RWPE2 (cell line): Measurements from ENCODE around the gene PLA2G2F.

Experiments
- ATAC-seq: fragments of 200-7000 bp; cut with Tn5 transposase; 3 replicates; pipeline ENCODE4 v1.9.1; 2021; ENCODE audit warnings: low read depth
- DNase-seq: peaks from one replicate; pipeline ENCODE4 v3.0.0-alpha.2; 2020; ENCODE audit warnings: low spot score
- H3K27ac ChIP-seq: fragments of 450-650 bp; 2 replicates; pipeline ENCODE4 v1.5.1; 2017; ENCODE audit warnings: mild to moderate bottlenecking; ENCODE audit not compliant: poor library complexity, severe bottlenecking
- H3K27me3 ChIP-seq: fragments of 250-450 bp; sonication (Bioruptor Pico); 2 replicates; pipeline ENCODE4 v1.5.1; 2021; ENCODE audit warnings: mild to moderate bottlenecking, moderate library complexity; ENCODE audit not compliant: insufficient read depth, poor library complexity, severe bottlenecking
- H3K36me3 ChIP-seq: fragments of 250-450 bp; sonication (Bioruptor Pico); 2 replicates; pipeline ENCODE4 v1.5.1; 2020; ENCODE audit warnings: low read depth, mild to moderate bottlenecking, moderate library complexity
- H3K4me1 ChIP-seq: fragments of 250-450 bp; sonication (Bioruptor Pico); 2 replicates; pipeline ENCODE4 v1.5.1; 2021; ENCODE audit warnings: mild to moderate bottlenecking, moderate library complexity; ENCODE audit not compliant: insufficient read depth, poor library complexity, severe bottlenecking
- H3K4me3 ChIP-seq: fragments of 250-450 bp; sonication (Bioruptor Pico); 2 replicates; pipeline ENCODE4 v1.5.1; 2021; ENCODE audit warnings: mild to moderate bottlenecking, moderate library complexity; ENCODE audit not compliant: severe bottlenecking
- H3K9me3 ChIP-seq: fragments of 250-450 bp; sonication (Bioruptor Pico); 2 replicates; pipeline ENCODE4 v1.5.1; 2021; ENCODE audit warnings: mild to moderate bottlenecking, moderate library complexity; ENCODE audit not compliant: severe bottlenecking
- TF ChIP-seq, protein P1 (sequence below): fragments of 450-650 bp; IDR thresholded peaks from one replicate; pipeline ENCODE4 v1.5.1; 2017; ENCODE audit warnings: mild to moderate bottlenecking, moderate library complexity; ENCODE audit not compliant: poor library complexity, severe bottlenecking

The PLA2G2F gene

DNA sequence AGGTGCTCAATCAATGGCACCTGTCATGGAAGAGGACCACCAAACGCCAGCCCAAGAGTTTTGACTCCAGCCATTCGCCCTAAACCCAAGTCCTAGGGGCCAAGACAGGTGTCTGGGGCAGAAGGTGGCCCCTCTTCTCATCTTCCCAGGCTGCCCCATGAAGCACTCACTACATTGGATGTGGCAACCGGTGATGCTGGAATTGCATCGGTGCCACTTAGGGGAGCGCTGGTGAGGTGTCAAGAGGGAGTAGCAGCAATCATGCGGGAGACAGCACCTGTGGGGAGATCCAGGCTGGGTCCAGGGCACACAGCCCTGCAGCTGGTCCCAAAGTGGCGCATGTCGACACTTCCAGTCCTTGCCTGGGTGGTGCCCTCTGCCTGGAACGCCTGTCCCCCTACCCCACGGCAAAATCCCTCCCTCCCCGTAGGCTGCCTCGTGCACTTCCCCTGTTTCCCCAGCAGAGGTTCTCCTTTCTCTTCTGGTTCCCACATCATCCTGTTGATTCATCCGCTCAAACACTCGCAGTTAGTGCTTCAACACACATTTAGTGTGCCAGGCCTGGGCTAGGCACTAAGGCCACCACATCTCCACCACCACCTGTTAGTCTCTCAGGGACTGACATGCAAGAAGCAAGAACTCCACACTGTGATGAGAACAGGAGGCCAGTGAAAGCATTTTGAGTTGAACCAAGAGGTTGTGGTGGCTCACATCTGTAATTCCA lies 38.3 kb upstream of the PLA2G2F start:
- Histone ChIP-seq H3K36me3 (no peaks in the 10 kb centered on the region), H3K9me3 (no peaks in the 10 kb centered on the region), H3K4me1 (no peaks in the 10 kb centered on the region), H3K27ac (no peak overlapping the region), H3K27me3 (no peaks in the 10 kb centered on the region), H3K4me3 (no peak overlapping the region)
- peak; percentile 70 for ATAC-seq
- DNase-seq, result no peak
- TF ChIP-seq, protein P1, sequence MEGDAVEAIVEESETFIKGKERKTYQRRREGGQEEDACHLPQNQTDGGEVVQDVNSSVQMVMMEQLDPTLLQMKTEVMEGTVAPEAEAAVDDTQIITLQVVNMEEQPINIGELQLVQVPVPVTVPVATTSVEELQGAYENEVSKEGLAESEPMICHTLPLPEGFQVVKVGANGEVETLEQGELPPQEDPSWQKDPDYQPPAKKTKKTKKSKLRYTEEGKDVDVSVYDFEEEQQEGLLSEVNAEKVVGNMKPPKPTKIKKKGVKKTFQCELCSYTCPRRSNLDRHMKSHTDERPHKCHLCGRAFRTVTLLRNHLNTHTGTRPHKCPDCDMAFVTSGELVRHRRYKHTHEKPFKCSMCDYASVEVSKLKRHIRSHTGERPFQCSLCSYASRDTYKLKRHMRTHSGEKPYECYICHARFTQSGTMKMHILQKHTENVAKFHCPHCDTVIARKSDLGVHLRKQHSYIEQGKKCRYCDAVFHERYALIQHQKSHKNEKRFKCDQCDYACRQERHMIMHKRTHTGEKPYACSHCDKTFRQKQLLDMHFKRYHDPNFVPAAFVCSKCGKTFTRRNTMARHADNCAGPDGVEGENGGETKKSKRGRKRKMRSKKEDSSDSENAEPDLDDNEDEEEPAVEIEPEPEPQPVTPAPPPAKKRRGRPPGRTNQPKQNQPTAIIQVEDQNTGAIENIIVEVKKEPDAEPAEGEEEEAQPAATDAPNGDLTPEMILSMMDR, result peak; percentile 85

- Histone ChIP-seq H3K27me3 (no peaks in the 10 kb centered on the region), H3K4me3 (no peak overlapping the region), H3K4me1 (no peaks in the 10 kb centered on the region), H3K9me3 (no peaks in the 10 kb centered on the region), H3K36me3 (no peaks in the 10 kb centered on the region), H3K27ac (no peak overlapping the region)
- TF ChIP-seq, protein P1, result no peak
- ATAC-seq, result peak; percentile 53
- DNase-seq, result no peak
These were observed 36.2 kb upstream of the PLA2G2F start for GRCh38 chr1:20102875-20103274.

DNA sequence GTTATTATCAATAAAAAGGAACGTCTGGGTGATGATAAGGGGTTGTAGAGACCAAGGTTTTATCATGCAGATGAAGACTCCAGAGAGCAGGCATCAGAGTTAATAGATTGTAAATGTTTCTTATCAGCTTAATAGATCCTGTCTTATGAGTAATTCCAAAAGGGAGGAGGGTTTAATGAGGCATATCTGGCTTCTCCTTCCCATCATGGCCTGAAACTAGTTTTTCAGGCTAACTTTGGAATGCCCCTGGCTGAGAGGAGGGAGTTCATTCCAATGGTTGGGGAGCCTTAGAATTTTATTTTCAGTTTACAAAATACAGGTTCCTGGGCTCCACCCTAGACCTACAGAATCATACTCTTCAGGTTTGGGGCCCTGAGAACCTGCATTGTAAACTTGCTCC lies 33.3 kb upstream of the PLA2G2F start:
- peaks cover 4% of the 10 kb centered on the region for H3K4me1 ChIP-seq
- no peak overlapping the region for H3K27ac ChIP-seq
- no peaks in the 10 kb centered on the region for H3K27me3 ChIP-seq
- H3K4me3 ChIP-seq, result no peak overlapping the region
- TF ChIP-seq, protein P1, result no peak
- H3K36me3 ChIP-seq, result no peaks in the 10 kb centered on the region
- DNase-seq (no peak), ATAC-seq (no peak)
- H3K9me3 ChIP-seq, result no peaks in the 10 kb centered on the region

- H3K4me3 ChIP-seq, result no peak overlapping the region
- TF ChIP-seq, protein P1, result no peak
- no peaks in the 10 kb centered on the region for H3K27me3 ChIP-seq
- ATAC-seq, result no peak
- peaks cover 4% of the 10 kb centered on the region for H3K4me1 ChIP-seq
- H3K36me3 ChIP-seq, result no peaks in the 10 kb centered on the region
- no peak for DNase-seq
- H3K9me3 ChIP-seq, result no peaks in the 10 kb centered on the region
- no peak overlapping the region for H3K27ac ChIP-seq
These were observed 31.8 kb upstream of the PLA2G2F start for GRCh38 chr1:20107351-20107750.

- no peak for DNase-seq
- no peaks in the 10 kb centered on the region for H3K9me3 ChIP-seq
- TF ChIP-seq, protein P1, result no peak
These were observed 31.3 kb upstream of the PLA2G2F start for GRCh38 chr1:20107796-20108195.

More at GRCh38 chr1:20107796-20108195, 31.3 kb upstream of the PLA2G2F start:
- Histone ChIP-seq H3K36me3 (no peaks in the 10 kb centered on the region), H3K4me3 (no peak overlapping the region), H3K27ac (no peak overlapping the region), H3K4me1 (peaks cover 4% of the 10 kb centered on the region), H3K27me3 (no peaks in the 10 kb centered on the region)
- ATAC-seq, result no peak
